ENCODE results near the gene CANT1. TPM values are rescaled to one million over a fixed set of nuclear protein-coding genes. Genes with fewer than 3 reads are reported as not detected.
A peak's percentile ranks its signal among the peaks of the same experiment; 100 is the strongest.

CANT1 gene
- total and polyA plus RNA-seq, 9 of the 15 experiments (the other 6 are each of a cell fraction or from before 2014, with no cell fraction given), result 2.7 to 66.4 (median 22.5) TPM

DNA sequence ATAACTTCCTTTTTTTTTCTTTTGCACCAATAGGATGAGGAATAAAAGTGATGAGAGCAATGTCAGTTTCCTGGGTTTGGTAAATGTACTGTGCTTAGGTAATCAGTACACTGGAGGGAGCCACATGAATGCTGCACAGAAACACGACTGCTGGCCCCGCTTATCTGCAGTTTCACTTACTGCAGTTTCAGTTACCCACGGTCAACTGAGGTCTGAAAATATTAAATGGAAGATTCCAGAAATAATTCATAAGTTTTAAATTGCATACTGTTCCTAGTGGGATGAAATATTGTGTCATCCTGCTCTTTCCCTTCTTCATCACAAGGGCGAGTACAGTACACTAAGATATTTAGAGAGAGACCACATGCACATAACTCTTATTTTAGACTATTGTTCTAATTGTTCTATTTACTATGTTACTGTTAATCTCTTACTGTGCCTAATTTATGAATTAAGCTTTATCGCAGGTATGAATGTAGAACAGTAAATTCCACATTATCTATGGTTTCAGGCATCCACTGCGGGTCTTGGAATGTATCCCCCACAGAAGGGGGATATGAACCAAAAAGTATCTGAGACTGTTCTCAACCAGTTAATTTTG is 23.4 kb downstream of the CANT1 start (continued):
- TF ChIP-seq, protein P1, sequence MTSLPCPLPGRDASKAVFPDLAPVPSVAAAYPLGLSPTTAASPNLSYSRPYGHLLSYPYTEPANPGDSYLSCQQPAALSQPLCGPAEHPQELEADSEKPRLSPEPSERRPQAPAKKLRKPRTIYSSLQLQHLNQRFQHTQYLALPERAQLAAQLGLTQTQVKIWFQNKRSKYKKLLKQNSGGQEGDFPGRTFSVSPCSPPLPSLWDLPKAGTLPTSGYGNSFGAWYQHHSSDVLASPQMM (CRISPR knock-in tag; IDR thresholded peaks at IDR 0.05), result no peak
- TF ChIP-seq, protein P2, sequence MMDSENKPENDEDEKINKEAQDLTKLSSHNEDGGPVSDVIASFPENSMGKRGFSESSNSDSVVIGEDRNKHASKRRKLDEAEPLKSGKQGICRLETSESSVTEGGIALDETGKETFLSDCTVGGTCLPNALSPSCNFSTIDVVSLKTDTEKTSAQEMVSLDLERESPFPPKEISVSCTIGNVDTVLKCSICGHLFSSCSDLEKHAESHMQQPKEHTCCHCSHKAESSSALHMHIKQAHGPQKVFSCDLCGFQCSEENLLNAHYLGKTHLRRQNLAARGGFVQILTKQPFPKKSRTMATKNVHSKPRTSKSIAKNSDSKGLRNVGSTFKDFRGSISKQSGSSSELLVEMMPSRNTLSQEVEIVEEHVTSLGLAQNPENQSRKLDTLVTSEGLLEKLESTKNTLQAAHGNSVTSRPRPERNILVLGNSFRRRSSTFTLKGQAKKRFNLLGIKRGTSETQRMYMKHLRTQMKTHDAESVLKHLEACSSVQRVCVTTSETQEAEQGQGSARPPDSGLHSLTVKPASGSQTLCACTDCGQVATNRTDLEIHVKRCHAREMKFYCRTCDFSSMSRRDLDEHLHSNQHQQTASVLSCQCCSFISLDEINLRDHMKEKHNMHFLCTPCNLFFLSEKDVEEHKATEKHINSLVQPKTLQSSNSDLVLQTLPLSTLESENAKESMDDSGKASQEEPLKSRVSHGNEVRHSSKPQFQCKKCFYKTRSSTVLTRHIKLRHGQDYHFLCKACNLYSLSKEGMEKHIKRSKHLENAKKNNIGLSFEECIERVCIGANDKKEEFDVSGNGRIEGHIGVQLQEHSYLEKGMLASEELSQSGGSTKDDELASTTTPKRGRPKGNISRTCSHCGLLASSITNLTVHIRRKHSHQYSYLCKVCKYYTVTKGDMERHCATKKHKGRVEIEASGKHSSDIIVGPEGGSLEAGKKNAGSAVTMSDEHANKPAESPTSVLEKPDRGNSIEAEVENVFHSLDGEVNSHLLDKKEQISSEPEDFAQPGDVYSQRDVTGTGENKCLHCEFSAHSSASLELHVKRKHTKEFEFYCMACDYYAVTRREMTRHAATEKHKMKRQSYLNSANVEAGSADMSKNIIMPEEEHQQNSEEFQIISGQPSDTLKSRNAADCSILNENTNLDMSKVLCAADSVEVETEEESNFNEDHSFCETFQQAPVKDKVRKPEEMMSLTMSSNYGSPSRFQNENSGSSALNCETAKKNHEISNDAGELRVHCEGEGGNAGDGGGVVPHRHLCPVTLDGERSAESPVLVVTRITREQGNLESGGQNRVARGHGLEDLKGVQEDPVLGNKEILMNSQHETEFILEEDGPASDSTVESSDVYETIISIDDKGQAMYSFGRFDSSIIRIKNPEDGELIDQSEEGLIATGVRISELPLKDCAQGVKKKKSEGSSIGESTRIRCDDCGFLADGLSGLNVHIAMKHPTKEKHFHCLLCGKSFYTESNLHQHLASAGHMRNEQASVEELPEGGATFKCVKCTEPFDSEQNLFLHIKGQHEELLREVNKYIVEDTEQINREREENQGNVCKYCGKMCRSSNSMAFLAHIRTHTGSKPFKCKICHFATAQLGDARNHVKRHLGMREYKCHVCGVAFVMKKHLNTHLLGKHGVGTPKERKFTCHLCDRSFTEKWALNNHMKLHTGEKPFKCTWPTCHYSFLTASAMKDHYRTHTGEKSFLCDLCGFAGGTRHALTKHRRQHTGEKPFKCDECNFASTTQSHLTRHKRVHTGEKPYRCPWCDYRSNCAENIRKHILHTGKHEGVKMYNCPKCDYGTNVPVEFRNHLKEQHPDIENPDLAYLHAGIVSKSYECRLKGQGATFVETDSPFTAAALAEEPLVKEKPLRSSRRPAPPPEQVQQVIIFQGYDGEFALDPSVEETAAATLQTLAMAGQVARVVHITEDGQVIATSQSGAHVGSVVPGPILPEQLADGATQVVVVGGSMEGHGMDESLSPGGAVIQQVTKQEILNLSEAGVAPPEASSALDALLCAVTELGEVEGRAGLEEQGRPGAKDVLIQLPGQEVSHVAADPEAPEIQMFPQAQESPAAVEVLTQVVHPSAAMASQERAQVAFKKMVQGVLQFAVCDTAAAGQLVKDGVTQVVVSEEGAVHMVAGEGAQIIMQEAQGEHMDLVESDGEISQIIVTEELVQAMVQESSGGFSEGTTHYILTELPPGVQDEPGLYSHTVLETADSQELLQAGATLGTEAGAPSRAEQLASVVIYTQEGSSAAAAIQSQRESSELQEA (IDR thresholded peaks at IDR 0.05; ENCODE audit: low read depth), result peak; percentile 27; the same call in 1 of the 2 replicates
- TF ChIP-seq ZNF224 (CRISPR knock-in tag; IDR thresholded peaks at IDR 0.05) (no peak), ZNF197 (CRISPR knock-in tag; IDR thresholded peaks at IDR 0.05; ENCODE audit: low read depth) (no peak), POLR2H (tag; IDR thresholded peaks at IDR 0.05; ENCODE audit: low read depth) (peak; percentile 36; the same call in 1 of the 2 replicates), RBM17 (IDR thresholded peaks at IDR 0.05; ENCODE audit: borderline replicate concordance, low read depth, low read length) (no peak), NFIC (IDR thresholded peaks at IDR 0.05) (no peak), NFE2L1 (tag; IDR thresholded peaks at IDR 0.05; ENCODE audit: borderline replicate concordance, low read depth) (no peak), ZNF436 (CRISPR knock-in tag; IDR thresholded peaks at IDR 0.05) (no peak), KDM1A (IDR thresholded peaks at IDR 0.05) (no peak)
- TF ChIP-seq, protein P3, sequence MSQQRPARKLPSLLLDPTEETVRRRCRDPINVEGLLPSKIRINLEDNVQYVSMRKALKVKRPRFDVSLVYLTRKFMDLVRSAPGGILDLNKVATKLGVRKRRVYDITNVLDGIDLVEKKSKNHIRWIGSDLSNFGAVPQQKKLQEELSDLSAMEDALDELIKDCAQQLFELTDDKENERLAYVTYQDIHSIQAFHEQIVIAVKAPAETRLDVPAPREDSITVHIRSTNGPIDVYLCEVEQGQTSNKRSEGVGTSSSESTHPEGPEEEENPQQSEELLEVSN (IDR thresholded peaks at IDR 0.05; ENCODE audit: borderline replicate concordance in 1 of 2, extremely low read depth in 1 of 2, insufficient read depth in 1 of 2, insufficient read length in 1 of 2, low read depth in 1 of 2, low read length in 1 of 2, poor library complexity in 1 of 2, severe bottlenecking in 1 of 2), result peak in 1 of 2 experiments; percentile 54
- TF ChIP-seq, protein P4, sequence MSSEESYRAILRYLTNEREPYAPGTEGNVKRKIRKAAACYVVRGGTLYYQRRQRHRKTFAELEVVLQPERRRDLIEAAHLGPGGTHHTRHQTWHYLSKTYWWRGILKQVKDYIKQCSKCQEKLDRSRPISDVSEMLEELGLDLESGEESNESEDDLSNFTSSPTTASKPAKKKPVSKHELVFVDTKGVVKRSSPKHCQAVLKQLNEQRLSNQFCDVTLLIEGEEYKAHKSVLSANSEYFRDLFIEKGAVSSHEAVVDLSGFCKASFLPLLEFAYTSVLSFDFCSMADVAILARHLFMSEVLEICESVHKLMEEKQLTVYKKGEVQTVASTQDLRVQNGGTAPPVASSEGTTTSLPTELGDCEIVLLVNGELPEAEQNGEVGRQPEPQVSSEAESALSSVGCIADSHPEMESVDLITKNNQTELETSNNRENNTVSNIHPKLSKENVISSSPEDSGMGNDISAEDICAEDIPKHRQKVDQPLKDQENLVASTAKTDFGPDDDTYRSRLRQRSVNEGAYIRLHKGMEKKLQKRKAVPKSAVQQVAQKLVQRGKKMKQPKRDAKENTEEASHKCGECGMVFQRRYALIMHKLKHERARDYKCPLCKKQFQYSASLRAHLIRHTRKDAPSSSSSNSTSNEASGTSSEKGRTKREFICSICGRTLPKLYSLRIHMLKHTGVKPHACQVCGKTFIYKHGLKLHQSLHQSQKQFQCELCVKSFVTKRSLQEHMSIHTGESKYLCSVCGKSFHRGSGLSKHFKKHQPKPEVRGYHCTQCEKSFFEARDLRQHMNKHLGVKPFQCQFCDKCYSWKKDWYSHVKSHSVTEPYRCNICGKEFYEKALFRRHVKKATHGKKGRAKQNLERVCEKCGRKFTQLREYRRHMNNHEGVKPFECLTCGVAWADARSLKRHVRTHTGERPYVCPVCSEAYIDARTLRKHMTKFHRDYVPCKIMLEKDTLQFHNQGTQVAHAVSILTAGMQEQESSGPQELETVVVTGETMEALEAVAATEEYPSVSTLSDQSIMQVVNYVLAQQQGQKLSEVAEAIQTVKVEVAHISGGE (CRISPR knock-in tag; IDR thresholded peaks at IDR 0.05), result 0 out of 6 replicates have a peak, but pooled peaks of 1 of the 3 experiments have one; percentile 47
